HG03066 (cell line): ENCODE data around the gene HTR3B.
"Not testable (repeated sequence)": the region's sequence is repeated elsewhere in the genome, so short reads cannot be mapped to it uniquely, and the experiment has no call there.

Experiments used
- ATAC-seq: cut with Tn5 transposase; IDR thresholded peaks from one replicate; pipeline ENCODE4 v1.9.1; 2021; ENCODE audit warnings: low read depth; ENCODE audit not compliant: unreplicated experiment

HTR3B gene

GRCh38 chr11:113881856-113882255 is 22.7 kb upstream of the HTR3B start:
- no peak for ATAC-seq

DNA sequence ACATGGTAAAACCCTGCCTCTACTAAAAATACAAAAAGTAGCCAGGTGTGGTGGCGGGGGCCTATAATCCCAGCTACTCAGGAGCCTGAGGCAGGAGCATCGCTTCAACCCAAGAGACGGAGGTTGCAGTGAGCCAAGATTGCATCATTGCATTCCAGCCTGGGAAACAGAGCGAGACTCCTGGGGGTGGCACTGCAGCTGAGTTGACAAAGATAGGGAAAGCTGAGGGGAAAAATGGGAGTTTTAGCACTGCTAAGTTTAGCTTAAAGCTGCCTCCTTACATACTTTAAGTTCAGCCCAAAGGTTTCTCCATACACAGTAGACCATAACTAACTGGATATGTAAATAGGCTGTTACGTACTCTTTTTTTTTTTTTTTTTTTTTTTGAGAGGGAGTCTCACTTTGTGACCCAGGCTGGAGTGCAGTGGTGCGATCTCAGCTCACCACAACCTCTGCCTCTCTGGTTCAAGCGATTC is 20.2 kb upstream of the HTR3B start:
- no peak for ATAC-seq

- no peak for ATAC-seq
Observed at GRCh38 chr11:113885897-113886296, 18.7 kb upstream of the HTR3B start.

DNA sequence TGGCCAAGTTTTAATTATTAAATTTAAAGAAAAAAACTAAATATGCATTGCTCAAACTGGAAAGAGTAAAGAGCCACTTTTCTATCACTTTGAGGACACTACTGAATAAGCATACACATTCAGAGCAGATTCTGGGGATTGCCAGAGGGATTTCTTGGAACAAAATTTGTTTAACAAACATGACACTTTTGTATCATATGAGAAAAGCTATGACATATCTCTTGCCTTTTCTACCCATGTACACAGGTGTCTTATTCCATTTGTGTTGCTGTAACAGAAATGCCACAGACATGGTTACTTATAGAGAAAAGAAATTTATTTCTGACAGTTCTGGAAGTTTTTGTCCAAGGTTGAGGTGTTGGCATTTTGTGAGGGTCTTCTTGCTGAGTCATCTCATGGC is 15.7 kb upstream of the HTR3B start:
- no peak for ATAC-seq

DNA sequence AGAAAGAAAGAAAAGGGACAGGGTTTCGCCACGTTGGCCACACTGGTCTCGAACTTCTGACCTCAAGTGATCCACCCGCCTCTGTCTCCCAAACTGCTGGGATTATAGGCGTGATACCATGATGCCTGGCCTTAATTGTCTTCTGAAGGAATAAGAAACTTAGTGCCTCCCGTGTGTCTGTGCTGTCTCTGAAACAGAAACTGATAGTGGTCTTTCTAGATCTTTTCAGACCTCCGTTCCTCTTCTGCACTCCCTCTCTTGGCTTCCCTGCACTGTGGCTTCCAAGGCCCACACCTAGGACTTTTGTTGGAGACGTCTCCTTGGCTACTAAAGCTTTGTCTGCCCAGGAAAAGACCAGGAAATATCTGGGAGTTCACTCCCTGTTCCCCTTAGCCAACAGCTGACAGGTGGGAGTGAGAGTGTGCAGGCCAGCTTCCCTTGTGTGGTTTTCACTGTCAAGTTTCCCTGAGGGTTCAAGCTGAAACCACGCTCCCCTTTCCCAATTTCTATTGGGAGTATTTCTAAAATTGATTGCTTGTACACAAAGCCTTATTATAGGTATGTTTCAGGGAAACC is 10.1 kb upstream of the HTR3B start:
- peak; percentile 80 for ATAC-seq

GRCh38 chr11:113895367-113896155 is 9.0 kb upstream of the HTR3B start:
- ATAC-seq, result no peak

DNA sequence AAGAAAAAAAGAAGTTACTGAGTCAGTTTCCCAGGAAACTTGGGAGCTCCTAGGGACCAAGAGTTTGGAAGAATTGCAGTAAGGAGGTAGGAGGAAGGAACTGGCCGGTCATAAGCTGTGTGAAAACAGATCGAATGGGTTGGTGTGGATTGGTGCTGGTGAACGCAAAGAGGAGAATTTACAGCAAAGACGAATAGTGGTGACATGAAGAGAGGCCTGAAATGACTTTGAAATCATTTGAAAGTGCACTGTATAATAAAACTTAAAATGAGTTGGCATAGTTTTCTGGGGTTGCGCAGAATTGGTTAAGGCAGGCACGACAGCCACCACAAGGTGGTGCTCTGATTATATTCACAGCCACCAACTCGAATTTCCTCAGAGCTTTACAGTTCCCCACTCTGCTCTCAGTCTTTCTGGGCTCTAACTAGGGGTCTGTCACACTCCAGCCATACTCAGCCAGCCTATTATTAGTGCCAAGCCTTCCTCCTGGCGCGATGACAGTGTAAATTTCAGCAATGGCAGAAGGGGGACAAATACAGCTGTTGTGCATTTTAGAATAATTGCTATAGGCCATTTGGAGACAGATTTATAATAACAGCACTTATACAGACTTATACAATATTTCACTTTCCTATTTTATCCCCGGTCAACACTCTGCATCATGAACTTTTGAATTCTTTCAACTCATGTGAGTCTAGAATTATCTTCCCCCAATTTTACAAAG is 8.3 kb upstream of the HTR3B start:
- no peak for ATAC-seq

- no peak for ATAC-seq
Observed at GRCh38 chr11:113901141-113901540, 3.5 kb upstream of the HTR3B start.

DNA sequence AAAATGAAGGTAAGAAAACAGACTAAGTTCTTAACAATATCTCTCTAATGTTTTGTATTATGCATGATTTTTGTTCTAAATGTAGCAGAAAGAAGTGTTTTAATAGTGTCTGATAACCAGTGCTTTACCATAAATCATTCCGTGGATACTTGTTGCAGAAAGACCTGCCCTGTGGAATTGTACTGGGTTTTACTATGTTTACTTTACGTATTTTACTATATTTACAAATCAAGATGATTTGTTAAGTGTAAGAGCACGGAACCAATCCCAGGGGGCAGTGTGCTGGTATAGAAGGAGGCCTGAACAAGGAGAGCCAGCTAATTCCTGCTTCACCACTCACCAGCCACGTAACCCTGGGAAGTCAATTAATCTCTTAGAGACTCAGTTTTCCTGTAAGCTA is 1.4 kb downstream of the HTR3B start:
- no peak for ATAC-seq

- no peak for ATAC-seq
Observed at GRCh38 chr11:113906516-113906915, 1.9 kb downstream of the HTR3B start.

DNA sequence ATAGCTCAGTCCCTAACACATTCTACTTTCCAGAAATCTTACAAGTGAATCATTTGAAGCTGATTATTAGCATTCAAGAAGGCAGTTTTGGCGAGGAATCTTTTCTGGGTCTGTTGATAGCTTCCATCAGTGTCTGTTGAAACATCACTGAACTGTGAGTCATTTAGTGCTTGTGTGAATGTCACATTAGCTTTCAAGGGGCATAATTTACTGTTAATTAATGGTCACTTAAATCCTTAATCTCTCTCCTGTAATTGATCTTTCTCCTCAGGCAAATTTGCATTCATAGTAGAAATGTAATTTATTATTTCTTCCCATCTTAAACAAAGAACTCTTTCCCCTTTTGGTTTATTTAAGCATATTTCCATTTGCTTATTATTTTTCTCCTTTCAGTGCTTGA is 2.6 kb downstream of the HTR3B start:
- no peak for ATAC-seq

GRCh38 chr11:113907681-113908080 is 3.1 kb downstream of the HTR3B start:
- no peak for ATAC-seq

- no peak for ATAC-seq
Observed at GRCh38 chr11:113908098-113908497, 3.5 kb downstream of the HTR3B start.

DNA sequence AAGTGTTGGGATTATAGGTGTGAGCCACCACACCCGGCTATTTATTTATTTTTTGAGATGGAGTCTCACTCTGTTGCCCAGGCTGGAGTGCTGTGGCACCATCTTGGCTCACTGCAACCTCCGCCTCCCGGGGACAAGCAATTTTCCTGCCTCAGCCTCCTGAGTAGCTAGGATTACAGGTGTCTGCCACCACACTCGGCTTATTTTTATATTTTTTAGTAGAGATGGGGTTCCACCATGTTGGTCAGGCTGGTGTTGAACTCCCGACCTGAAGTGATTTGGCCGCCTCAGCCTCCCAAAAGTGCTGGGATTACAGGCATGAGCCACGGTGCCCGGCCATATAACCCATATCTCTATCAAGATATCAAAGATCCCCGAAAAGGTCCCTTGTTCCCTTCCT is 6.9 kb downstream of the HTR3B start:
- not testable (repeated sequence) for ATAC-seq

DNA sequence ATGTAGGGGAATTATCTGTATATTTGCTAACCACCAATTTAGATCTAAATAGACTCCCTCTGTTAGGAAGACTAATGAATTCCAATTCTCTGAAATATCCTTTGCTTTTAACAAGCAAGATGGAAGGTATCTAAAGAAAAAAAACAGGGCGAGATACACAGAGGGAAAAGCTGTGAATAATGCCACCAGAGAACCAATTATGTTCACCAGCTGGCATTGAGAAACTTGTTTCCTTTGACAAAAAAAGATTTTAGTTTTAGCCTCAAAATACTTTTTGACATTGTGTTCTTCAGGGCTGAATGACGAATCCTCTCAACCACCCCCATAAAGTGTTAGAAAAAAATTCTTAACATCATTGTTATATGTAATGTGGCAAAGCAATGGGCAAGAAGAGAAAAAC is 19.0 kb downstream of the HTR3B start:
- no peak for ATAC-seq

GRCh38 chr11:113926273-113927197 is 21.9 kb downstream of the HTR3B start:
- no peak for ATAC-seq

DNA sequence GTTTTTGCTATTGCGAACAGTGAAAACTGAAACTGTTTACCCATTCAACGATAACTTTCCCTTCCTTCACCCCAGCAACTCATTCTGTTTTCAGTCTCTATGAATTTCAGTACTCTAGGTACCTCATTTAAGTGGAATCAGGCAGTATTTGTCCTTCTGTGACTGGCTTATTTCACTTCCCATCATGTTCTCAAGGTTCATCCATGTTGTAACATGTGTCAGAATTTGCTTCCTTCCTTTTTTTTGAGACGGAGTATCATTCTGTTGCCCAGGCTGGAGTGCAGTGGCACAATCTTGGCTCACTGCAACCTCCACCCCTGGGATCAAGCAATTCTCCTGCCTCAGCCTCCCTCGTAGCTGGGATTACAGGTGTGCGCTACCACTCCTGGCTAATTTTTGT is 23.7 kb downstream of the HTR3B start:
- no peak for ATAC-seq

GRCh38 chr11:113932788-113933187 is 28.2 kb downstream of the HTR3B start:
- no peak for ATAC-seq

DNA sequence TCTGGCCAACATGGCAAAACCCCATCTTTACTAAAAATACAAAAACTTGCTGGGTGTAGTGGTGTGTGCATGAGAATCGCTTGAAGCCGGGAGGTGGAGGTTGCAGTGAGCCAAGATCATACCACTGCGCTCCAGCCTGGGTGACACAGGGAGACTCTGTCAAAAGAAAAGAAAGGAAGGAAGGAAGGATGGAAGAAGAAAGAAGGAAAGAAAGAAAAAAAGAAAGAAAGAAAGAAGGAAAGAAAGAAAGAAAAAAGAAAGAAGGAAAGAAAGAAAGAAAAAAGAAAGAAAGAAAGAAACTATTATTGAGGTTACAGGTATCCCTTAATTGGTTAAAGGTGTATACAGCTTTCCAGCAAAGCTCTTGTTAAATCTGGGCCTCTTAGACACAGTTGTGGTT is 29.6 kb downstream of the HTR3B start:
- ATAC-seq, result not testable (repeated sequence)

DNA sequence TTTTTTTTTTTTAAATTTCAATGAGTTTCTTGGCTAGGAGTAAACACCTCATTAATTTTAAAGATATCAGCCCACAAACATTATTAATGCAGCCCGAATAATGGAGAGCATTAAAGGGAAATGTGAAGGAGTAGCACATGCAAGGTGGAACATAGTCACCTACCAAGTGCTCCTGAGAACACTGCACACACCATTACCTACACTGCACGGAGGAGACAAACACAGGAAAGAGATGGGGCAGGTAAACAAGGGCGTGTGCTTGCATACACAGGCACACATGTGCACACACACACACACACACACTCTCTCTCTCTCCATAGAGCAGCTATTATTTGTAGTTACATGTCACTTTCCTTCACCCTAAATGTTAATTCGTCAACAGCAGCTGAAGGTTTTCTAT is 30.2 kb downstream of the HTR3B start:
- no peak for ATAC-seq

DNA sequence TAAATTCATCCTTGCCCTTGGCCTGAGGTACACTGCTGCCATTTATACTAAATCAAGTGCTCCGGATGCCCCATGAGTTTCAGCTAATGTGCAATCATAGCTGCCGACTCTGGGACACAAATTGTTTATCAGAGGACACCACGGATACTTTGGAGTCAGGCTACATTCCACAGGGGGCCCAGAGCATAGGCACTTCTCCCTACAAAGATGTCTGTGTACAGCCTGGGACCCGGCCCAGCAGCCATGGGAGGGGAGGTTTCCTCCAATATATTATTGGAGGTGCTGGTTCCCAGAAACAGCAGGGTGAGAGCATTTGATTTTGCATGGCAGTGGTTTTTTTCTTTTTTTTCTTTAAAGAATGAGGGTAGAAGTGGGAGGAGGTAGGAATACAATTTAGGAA is 31.3 kb downstream of the HTR3B start:
- ATAC-seq, result no peak
